ENCODE results near the gene OXSR1.

Gene OXSR1

DNA sequence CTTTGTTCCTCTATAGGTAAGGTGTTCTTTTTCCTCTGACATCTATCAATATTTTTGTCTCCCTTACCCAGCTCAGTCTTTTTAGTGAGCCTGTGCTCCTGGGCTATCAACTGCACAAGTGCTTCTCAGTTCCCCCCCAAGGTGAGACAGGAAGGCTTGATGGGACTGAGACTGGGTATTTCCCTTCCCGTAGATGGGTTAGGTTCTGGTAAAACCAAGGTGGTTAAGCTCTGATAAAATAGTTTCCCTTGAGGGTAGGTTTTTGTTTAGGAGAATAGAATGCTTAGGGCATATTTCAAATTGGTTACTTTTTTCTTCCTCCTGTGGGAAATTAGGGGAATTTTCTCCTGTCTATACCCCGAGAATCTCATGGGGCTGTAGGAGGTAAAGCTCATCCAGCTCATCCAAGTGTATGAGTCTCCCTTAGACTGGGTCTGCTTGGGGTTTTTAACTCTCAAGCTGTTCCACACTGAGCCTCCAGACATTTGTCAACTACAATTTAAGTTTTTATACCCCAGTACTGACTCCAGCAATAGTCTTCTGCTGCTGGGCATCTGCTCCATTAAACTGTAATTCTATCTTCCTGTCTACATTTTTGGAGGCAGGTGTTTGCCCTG lies 44.9 kb downstream of the OXSR1 start:
- Histone ChIP-seq H3K9ac (ENCODE audit: insufficient read length) (no peak overlapping the region), H3K27ac (no peak overlapping the region), H3K4me3 (no peak overlapping the region), H3K36me3 (ENCODE audit: insufficient read depth, low read length) (no peaks in the 10 kb centered on the region), H3K9me3 (ENCODE audit: low read depth, low read length) (no peaks in the 10 kb centered on the region)
- TF ChIP-seq POLR2AphosphoS5 (IDR thresholded peaks at IDR 0.05; ENCODE audit: borderline replicate concordance, low read depth, low read length), result no peak
- TF ChIP-seq EZH2 (IDR thresholded peaks at IDR 0.05), result no peak
- TF ChIP-seq FOXP2 (optimal IDR thresholded peaks at IDR 0.05; ENCODE audit: control extremely low read depth, extremely low read length, insufficient read depth), result no peak
- DNase-seq (ENCODE audit: low read depth, low spot score), result no peak

DNA sequence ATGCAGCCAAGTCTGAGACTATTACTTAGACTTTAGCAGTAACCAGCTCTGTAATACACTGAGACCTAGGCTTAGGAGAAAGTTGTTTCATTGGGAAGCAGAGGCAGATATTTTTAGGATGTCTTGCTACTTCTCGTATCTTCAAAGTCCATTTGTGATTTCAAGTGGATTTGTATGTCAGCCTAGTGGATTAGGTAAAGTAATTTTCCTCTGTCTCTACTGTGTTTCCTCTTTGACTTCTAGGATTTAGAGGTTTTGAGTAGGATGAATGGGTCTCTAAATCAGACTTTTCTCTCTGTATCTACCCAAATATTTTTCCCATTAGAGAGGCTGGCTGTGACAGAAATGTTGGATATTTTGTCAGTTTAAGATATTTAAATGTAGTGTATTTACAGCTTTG lies 46.8 kb downstream of the OXSR1 start:
- DNase-seq (ENCODE audit: low read depth, low spot score), result no peak
- H3K36me3 ChIP-seq (ENCODE audit: insufficient read depth, low read length), result peaks cover 3% of the 10 kb centered on the region; the same call in 1 of the 2 replicates
- no peak overlapping the region for H3K4me3 ChIP-seq
- H3K9ac ChIP-seq (ENCODE audit: insufficient read length), result no peak overlapping the region
- no peak for TF ChIP-seq POLR2AphosphoS5 (IDR thresholded peaks at IDR 0.05; ENCODE audit: borderline replicate concordance, low read depth, low read length)
- no peak for TF ChIP-seq FOXP2 (optimal IDR thresholded peaks at IDR 0.05; ENCODE audit: control extremely low read depth, extremely low read length, insufficient read depth)
- no peak for TF ChIP-seq EZH2 (IDR thresholded peaks at IDR 0.05)
- H3K27ac ChIP-seq, result no peak overlapping the region
- no peaks in the 10 kb centered on the region for H3K9me3 ChIP-seq (ENCODE audit: low read depth, low read length)

DNA sequence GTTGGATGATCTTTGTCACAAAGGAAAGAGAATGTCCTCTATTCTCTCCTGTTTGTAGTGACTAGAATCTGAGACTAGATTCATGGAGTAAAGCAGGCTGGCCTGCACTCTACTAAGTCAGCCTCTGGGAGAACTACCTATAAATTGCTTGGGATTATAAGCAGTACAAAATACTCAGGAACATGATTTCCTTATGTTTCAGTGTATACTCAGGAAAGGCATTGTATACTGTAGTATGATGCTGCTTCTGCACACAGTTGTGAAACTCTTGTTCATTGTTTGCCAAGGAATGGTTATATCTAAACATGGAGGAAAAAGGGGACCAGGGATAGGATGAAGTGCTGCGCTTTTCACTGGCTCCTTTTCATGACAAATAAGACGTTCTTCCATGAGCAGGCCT lies 49.2 kb downstream of the OXSR1 start:
- Histone ChIP-seq H3K4me3 (no peak overlapping the region), H3K9ac (ENCODE audit: insufficient read length) (no peak overlapping the region), H3K36me3 (ENCODE audit: insufficient read depth, low read length) (peaks cover 3% of the 10 kb centered on the region; the same call in 1 of the 2 replicates), H3K9me3 (ENCODE audit: low read depth, low read length) (no peaks in the 10 kb centered on the region), H3K27ac (no peak overlapping the region)
- TF ChIP-seq EZH2 (IDR thresholded peaks at IDR 0.05) (no peak), FOXP2 (optimal IDR thresholded peaks at IDR 0.05; ENCODE audit: control extremely low read depth, extremely low read length, insufficient read depth) (no peak), POLR2AphosphoS5 (IDR thresholded peaks at IDR 0.05; ENCODE audit: borderline replicate concordance, low read depth, low read length) (no peak)
- no peak for DNase-seq (ENCODE audit: low read depth, low spot score)

DNA sequence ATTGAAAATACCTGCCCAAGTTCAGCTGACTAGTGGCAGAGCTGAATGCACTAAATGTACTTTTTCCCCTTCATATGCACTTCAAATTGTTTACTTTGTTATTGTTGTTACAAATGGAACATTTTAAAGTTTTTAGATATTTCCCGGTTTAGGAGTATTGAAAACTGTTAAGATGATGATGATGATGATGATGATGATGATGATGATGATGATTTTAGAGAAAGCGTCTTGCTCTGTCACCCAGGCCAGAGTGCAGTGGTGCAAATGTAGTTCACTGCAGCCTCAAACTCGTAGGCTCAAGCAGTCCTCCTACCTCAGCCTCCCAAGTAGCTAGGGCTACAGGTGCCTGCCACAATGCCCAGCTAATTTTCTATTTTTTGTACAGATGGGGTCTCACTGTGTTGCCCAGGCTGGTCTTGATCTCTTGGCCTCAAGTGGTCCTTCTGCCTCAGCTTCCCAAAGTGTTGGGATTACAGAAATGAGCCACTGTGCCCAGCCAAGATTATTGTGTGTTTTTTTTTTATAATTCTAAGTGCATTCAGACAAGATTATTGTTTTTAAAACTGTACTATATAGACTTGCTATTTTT lies 54.4 kb downstream of the OXSR1 start:
- H3K27ac ChIP-seq, result no peak overlapping the region
- H3K4me3 ChIP-seq, result no peak overlapping the region
- TF ChIP-seq EZH2 (IDR thresholded peaks at IDR 0.05), result no peak
- TF ChIP-seq FOXP2 (optimal IDR thresholded peaks at IDR 0.05; ENCODE audit: control extremely low read depth, extremely low read length, insufficient read depth), result no peak
- no peak for TF ChIP-seq POLR2AphosphoS5 (IDR thresholded peaks at IDR 0.05; ENCODE audit: borderline replicate concordance, low read depth, low read length)
- H3K9ac ChIP-seq (ENCODE audit: insufficient read length), result no peak overlapping the region
- no peak for DNase-seq (ENCODE audit: low read depth, low spot score)
- H3K9me3 ChIP-seq (ENCODE audit: low read depth, low read length), result no peaks in the 10 kb centered on the region
- peaks cover 11% of the 10 kb centered on the region for H3K36me3 ChIP-seq (ENCODE audit: insufficient read depth, low read length)

DNA sequence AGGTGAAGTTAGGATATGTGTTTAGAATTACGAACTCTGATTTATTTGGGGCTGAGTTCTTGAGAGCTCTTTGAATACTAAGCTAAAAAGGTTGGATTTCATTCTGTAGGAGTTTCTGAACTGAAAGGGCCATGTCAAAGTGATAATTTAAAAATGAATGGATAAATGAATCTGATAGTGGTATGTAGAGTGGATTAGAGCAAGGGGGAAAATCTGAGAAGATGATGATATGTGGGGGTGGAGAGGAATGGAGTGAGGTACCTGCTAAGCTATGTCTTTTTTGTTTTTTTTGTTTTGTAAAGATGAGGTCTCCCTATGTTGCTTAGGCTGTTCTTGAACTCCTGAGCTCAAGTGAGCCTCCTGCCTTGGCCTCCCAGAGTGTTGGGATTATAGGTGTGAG lies 55.7 kb downstream of the OXSR1 start:
- Histone ChIP-seq H3K9me3 (ENCODE audit: low read depth, low read length) (no peaks in the 10 kb centered on the region), H3K9ac (ENCODE audit: insufficient read length) (no peak overlapping the region), H3K4me3 (no peak overlapping the region), H3K27ac (no peak overlapping the region), H3K36me3 (ENCODE audit: insufficient read depth, low read length) (peaks cover 13% of the 10 kb centered on the region)
- no peak for TF ChIP-seq EZH2 (IDR thresholded peaks at IDR 0.05)
- no peak for TF ChIP-seq POLR2AphosphoS5 (IDR thresholded peaks at IDR 0.05; ENCODE audit: borderline replicate concordance, low read depth, low read length)
- TF ChIP-seq FOXP2 (optimal IDR thresholded peaks at IDR 0.05; ENCODE audit: control extremely low read depth, extremely low read length, insufficient read depth), result no peak
- no peak for DNase-seq (ENCODE audit: low read depth, low spot score)

DNA sequence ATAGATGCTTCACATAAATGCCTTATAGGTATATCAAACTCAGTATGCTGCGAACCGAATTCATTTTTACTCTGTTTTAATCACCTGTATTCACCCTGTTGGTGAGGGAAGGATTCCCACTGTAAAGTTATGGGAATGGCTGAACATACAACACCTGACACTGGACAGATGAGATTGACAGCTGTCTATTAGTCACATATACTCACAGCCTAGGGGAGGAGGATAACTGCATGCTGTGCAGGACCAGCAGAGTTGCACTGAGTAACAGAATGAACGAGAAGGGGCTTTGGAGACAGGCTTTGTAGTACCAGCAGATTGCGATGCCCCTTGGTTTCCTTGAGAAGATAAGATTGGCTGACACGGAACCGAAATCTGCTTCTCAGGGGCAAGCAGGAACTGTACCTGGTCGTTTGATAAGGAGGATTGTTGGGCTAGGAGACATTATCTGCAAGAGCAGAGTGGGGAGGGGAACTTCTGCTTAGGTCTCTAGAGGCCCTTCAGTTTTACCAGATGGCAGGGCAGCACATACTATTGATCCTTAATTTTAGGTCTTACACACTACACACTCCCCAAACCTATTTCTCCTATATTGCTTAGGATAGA lies 56.8 kb downstream of the OXSR1 start:
- Histone ChIP-seq H3K27ac (no peak overlapping the region), H3K9me3 (ENCODE audit: low read depth, low read length) (no peaks in the 10 kb centered on the region), H3K36me3 (ENCODE audit: insufficient read depth, low read length) (peaks cover 16% of the 10 kb centered on the region; the same call in 1 of the 2 replicates), H3K4me3 (no peak overlapping the region), H3K9ac (ENCODE audit: insufficient read length) (no peak overlapping the region)
- TF ChIP-seq FOXP2 (optimal IDR thresholded peaks at IDR 0.05; ENCODE audit: control extremely low read depth, extremely low read length, insufficient read depth) (no peak), POLR2AphosphoS5 (IDR thresholded peaks at IDR 0.05; ENCODE audit: borderline replicate concordance, low read depth, low read length) (no peak), EZH2 (IDR thresholded peaks at IDR 0.05) (no peak)
- DNase-seq (ENCODE audit: low read depth, low spot score), result no peak

DNA sequence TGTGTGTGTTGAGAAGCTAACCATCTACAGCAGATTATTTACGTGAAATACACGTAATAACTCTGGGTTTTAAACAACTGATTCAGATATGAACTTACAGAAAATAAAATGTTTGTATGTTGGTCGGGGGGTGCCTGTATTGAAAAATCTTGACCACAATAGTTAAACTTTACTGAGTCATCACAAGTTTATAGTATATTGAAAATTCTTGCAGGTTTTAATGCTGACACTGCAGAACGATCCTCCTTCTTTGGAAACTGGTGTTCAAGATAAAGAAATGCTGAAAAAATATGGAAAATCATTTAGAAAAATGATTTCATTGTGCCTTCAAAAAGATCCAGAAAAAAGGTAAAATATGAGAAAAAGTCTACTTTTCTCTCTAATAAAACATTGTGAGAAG lies 59.0 kb downstream of the OXSR1 start:
- peak overlapping the region; percentile 25; the same call in 1 of the 2 replicates for H3K4me3 ChIP-seq
- H3K27ac ChIP-seq, result peak overlapping the region; percentile 57; the same call in 1 of the 2 replicates
- TF ChIP-seq EZH2 (IDR thresholded peaks at IDR 0.05) (no peak), POLR2AphosphoS5 (IDR thresholded peaks at IDR 0.05; ENCODE audit: borderline replicate concordance, low read depth, low read length) (no peak), FOXP2 (optimal IDR thresholded peaks at IDR 0.05; ENCODE audit: control extremely low read depth, extremely low read length, insufficient read depth) (no peak)
- no peaks in the 10 kb centered on the region for H3K9me3 ChIP-seq (ENCODE audit: low read depth, low read length)
- H3K36me3 ChIP-seq (ENCODE audit: insufficient read depth, low read length), result peaks cover 16% of the 10 kb centered on the region; the same call in 1 of the 2 replicates
- H3K9ac ChIP-seq (ENCODE audit: insufficient read length), result no peak overlapping the region
- no peak for DNase-seq (ENCODE audit: low read depth, low spot score)

DNA sequence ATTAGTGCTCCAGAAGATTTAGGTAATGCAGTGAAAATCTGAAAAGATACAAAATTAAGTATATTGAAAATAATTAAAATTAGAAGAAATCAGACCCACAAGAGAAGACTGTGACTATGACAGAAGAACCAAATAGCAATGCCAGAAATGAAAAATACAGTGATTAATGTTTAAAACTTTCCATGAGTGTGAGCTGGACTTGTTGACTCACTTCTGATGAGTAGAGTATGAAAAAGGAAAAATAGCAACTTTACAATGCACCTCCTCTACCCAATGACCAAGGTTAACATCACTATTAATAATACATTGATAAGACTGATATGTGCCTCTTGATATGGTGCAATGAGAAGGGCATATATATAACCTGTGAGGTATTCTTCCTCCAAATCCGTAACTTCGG lies 60.9 kb downstream of the OXSR1 start:
- TF ChIP-seq FOXP2 (optimal IDR thresholded peaks at IDR 0.05; ENCODE audit: control extremely low read depth, extremely low read length, insufficient read depth) (no peak), POLR2AphosphoS5 (IDR thresholded peaks at IDR 0.05; ENCODE audit: borderline replicate concordance, low read depth, low read length) (no peak), EZH2 (IDR thresholded peaks at IDR 0.05) (no peak)
- no peak overlapping the region for H3K27ac ChIP-seq
- no peak for DNase-seq (ENCODE audit: low read depth, low spot score)

More for the DNA sequence above, 60.9 kb downstream of the OXSR1 start:
- Histone ChIP-seq H3K9me3 (ENCODE audit: low read depth, low read length) (no peaks in the 10 kb centered on the region), H3K9ac (ENCODE audit: insufficient read length) (no peak overlapping the region), H3K36me3 (ENCODE audit: insufficient read depth, low read length) (peaks cover 28% of the 10 kb centered on the region; the same call in 1 of the 2 replicates), H3K4me3 (no peak overlapping the region)

All from SK-N-MC (cell line).